Kidney capillary endothelial cell (primary cell): Measurements from ENCODE around the gene EYA3.

Experiments used
- DNase-seq: peaks from one replicate; pipeline ENCODE4 v3.0.0-alpha.2; 2018; ENCODE audit warnings: low spot score

Gene EYA3

DNA sequence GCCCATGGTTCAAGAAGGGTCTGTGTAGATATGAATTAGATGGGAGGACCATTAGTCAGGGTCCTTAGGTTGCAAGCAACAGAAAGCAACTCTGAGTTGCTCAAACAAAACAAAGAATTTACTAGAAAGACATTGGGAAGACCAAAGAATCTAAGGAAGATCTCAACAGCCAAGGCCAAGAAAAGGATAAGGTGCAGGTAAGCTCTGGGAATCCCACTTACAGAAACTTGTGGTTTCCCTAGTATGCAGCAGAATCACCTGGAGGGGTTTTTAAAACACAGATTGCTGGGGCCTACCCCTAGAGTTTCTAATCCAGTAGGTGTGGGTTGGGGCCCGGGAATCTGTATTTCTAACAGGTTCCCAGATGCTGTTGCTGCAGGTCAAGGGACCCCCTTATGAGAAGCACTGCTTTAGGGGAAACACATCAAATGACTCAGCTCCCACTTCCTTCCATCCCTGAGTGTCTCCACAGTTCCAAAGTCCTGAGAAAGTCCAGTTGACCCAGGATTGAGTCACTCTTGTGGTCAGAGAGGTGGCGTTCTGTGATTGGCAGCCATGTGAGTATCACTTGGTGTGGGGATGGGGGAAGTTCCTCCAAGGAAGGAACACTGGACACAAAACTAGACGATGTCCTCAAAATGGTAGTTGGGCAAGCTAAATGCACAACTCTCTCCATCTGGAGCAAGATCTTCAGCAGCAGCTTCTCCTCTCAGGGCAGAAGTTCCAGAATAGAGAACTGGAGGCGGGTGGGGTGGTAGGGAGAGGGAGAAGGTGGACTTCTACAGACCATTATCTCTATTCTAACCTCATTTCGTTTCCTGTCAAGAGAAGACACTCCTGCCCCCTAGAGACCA, 24.2 kb upstream of the EYA3 start:
- DNase-seq, result peak; percentile 60

DNA sequence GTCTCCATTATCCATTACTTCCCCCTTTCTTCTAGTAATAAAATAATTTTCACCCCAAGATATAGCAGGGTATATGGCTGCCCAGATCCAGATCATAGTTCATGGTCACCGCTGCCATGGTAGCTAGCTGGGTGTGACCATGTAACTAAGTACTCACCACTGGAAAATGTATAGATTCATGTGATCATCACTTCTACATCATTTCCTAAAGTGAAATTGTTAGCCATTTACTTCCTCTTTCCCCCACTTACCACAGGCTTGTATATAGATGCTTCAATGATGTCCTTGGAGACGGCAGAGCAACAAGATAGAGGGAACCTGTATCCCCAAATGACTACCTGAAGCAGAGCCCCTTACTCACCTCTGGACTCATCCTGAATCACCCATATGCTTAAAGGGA, 22.7 kb upstream of the EYA3 start:
- DNase-seq, result no peak

DNA sequence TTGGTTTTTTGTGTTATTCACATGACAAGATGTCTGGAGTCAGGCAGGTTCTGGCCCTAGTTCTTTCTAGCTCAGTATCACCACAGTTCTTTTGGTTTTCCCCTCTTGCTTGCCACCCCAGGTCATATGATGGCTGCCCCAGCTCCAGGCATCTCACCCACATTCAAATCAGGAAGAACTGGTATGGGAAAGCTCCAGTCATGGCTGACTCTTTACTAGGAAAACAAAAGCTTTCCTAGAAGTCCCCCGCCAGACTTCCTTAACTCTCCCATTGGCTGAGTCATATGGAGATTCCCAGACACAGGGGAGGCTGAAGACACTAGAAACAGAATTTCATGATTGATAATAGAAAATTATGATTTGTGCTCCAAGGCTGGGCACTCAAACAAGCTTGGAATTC, 22.1 kb upstream of the EYA3 start:
- peak; percentile 80 for DNase-seq

GRCh38 chr1:28109639-28110038, 21.2 kb upstream of the EYA3 start:
- DNase-seq, result no peak

GRCh38 chr1:28108001-28108400, 19.6 kb upstream of the EYA3 start:
- no peak for DNase-seq

DNA sequence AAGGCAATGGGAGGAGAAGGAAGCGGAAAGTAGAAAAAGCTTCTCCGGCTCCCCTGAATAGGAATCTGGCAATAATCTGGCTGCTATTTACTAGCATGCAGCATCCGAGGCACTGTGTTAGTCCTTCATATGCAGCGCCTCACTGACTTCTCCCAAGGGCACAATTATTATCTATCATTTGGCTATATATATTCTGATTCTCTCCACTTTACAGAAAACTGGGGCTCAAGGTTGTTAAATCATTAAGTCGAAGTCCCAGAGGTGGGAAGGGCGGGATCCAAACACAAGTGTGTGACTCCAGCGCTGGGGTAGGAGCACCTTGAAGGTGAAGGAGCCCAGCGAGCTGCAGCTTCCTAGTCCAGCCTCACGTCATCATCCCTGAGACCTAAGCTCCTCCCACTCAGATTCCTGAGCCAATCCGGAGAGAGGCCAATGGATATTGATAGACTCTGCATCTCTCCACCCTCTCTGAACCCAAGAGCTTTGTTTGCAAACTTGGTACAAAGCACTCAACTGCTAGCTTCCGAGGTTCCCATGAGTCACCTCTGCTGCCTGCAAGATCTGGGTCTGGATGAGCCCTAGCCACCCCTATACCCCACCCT, 16.6 kb upstream of the EYA3 start:
- DNase-seq, result no peak

GRCh38 chr1:28102189-28102588, 13.8 kb upstream of the EYA3 start:
- DNase-seq, result no peak

DNA sequence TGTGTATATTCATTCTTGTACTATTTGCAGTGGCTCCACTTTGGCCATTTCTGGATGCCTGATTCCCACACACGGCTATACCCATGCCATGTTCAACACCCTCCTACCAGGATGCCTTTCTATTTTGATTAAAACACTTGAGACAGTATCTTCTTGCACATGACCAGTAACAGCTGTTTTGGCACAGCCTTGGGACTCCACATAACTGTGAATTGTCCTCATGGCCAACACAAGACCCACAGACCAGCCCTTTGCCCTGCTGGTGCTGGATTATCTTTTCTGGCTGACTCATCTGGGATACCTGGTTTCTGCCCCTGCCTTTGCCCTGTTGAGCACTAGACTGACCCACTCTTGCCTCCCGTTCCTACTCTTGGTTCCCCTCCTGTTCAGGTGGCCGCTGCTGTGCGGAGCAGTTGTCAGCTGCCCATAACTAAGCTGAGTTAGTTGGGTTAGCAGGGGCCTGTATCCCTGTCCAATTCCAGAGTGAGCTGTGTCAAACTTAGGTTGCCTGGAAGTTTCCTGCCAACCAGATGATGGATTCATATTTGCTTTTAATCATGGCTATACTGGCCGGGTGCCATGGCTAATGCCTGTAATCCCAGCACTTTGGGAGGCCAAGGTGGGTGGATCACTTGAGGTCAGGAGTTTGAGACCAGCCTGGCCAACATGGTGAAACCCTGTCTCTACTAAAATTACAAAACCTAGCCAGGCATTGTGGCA, 10.8 kb upstream of the EYA3 start:
- no peak for DNase-seq

DNA sequence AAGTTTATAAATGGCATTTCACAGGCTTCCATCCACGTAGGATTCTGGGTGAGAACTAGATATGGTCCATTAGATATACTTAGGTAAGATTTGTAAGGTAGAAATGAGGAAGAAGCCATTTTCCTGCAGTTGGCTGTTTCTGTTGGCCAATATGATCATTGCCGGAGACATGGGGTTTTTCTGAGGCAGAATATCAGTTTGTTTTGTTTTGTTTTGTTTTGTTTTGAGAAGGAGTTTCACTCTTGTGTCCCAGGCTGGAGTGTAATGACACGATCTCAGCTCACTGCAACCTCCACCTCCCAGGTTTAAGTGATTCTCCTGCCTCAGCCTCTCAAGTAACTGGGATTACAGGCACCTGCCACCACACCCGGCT, 8.7 kb upstream of the EYA3 start:
- no peak for DNase-seq

DNA sequence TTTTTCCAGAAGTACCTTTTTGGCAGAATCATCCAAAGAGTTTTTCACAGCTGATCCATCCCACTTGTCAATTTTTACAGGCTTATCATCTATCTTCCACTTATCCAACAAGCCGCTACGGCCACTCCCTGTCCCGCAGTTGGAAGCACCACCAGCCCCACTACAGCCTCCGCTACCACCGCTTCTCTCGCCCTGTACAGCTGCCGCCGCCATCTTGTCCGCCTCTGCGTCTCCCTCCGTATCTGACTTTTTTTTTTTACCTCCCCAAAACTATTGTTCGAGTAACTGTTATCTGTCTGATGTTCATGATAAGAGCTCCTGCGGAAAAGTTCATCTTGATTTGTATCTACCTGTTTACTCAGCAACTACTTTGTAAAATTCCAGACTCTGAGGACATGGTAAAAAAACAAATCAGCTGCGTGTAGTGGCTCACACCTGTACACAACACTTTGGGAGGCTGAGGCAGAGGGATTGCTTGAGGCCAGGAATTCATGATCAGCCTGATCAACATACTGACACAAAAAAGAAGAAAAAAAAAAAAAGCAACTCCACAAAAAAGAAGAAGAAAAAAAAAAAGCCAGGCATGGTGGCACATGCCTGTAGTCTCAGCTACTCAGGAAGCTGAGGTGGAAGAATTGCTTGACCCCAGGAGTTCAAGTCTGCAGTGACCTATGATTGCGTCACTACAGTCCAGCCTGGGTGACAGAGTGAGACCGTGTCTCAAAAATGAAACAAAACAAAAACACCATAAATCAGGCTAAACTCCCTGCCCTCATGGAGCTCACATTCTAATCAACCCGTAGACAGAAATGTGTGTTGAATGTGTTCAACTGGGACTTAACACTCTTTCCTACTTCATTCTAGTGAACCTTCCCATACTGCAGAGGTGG, 8.0 kb upstream of the EYA3 start:
- no peak for DNase-seq

DNA sequence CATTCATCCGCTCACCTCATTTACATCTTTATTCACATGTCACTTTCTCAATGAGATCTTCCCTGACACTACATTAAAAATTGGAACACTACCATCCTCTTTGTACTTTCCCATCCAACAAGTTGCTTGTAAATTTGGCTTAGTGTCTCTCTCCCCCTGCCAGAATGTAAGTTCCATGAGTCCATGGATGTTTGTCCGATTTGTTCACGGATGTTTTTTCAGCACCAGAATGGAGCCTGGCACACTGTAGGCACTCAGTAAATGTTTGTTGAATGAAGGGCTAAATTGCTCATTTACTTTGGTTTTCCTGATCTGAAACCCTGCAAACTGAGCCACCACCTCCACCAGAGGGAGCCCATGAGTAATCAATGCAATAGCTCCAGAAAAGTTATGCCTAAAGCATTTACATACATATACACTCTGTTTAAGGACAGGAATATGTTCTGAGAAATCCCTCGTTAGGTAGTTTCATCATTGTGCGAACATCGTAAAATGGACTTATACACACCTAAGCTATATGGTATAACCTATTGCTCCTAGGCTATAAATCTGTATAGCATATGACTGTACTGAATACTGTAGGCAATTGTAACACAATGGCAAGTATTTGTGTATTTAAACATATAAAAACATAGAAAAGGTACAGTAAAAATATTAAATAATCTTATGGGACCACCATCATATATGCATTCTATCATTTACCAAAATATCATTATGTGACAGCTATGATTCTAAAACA, 2.8 kb upstream of the EYA3 start:
- peak; percentile 72 for DNase-seq

- DNase-seq, result peak; percentile 40
Observed at GRCh38 chr1:28087614-28088167, 719 bp downstream of the EYA3 start.

DNA sequence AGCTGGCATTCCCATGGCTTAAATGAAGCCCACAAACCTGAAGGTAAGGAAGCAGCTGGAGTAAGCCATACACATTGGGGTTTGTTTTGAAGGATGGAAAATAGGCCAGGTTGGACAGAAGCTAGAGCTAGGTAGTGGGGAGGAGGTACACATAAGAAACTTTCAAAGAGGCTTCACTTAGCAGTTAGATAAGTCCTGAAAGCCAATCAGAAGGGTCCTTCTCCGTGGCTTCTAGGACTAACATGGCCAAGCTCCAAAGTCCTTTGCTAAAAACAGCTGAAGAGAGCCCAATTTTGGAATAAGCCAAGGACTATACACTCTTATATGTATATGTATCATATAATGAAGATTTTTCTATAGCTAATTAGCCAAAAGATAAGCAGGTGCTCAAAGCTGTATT, 1.8 kb downstream of the EYA3 start:
- no peak for DNase-seq

- DNase-seq, result no peak
Observed at GRCh38 chr1:28085129-28085528, 3.3 kb downstream of the EYA3 start.

- DNase-seq, result no peak
Observed at GRCh38 chr1:28083876-28084275, 4.5 kb downstream of the EYA3 start.

DNA sequence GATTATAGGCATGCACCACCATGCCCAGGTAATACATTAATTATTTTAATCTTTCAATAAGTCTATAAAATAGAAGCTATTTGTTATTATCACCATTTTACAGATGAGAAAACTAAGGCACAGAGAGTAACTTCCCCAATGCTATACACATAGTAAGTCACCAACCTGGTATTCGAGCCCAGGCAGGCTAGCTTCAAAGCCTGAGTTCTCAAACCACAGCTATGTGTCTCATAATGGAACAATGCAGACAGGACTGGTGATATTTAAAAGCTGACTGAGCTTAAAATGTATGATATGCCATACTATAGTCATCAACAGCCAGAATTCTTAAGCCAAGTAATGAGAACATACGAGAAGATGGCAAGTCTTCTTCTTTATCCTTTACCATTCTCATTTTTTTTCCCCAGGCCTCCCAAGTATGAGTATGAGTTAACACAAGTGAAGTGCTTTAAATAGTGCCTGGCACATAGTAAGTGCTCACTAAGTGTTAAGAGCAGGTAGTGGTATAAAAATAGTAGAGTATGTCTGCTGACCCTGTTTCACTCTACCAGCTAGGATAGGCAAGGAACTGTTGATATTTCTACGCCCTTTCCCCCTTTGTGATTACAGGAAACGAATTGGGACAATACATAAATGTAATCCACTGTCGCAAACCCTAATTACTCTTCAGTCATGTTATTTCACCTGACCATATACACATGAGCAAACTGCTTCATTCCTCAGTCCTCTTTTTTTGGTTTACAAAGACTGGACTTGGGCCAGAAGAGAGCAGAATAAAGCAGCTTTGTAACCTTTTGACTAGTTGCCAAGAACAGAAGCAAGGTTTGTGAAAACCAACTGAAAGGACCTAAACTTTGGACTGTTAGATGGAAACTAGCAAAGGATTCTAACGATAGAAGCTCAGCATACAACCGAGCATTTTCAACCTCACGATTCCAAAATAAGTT, 9.5 kb downstream of the EYA3 start:
- no peak for DNase-seq

DNA sequence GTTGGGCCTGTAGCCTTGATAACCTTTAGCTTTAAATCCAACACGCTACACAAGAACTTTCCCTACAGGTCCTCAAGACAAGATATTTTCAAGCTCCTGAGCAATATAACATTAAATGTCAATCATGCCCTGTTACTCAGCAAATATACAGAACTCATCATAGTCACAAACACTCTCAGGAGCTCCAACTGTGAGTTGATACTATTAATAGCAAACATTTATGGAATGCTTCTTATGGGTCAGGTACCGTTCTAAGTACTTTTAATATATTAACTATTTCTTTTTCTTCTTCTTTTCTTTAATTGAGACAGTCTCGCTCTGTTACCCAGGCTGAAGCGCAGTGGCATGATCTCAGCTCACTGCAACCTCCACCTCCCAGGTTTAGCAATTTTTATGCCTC, 10.1 kb downstream of the EYA3 start:
- no peak for DNase-seq

DNA sequence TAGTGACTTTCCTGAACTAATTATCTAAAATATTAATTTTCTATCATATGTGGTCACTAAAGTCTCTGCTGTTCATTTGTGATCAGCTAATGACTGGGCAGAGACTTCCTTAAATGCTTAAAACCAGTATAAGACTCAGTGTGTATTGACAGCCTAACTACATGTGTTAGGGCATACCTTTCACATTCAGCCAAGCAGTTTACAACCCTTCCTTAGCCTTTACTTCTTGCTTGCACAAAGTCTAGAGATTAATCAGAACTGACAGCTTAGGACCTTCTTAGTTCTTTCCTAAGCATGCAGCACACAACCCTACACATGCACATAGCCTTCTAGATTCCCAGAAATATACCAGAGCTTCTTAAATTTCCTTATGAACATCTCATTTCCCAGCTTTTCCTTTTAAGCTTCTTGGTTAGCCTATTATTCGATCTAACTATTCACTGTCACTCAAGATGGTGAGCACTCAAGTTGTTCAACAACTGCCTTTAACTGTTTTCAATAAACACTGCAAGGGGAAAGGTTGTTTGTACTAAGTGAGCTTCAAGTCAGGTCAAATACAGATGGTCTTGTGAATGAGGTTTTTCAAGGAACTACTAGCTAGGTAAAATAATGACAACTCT, 13.4 kb downstream of the EYA3 start:
- DNase-seq, result no peak

DNA sequence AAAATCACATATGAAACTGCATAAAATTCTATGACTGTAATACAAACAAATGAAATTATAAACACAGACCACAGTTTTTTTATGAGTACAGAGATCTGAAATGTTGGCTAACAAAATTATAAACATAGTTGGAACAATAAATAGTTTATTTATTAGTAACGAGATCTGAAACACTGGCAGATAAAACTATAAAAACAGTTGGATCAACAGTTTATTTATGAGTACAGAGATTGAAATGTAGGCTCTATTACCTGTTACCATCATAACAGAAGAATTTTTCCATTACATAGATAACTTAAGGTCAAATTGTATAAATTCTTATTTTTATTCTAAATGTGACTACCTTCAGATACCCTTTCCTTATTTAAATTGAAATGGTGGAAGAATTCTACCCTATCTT, 14.5 kb downstream of the EYA3 start:
- DNase-seq, result no peak

GRCh38 chr1:28071813-28072212, 16.6 kb downstream of the EYA3 start:
- no peak for DNase-seq
